22Rv1 (cell line): ENCODE data around the gene CHTF18.
"Not testable (repeated sequence)": the region's sequence is repeated elsewhere in the genome, so short reads cannot be mapped to it uniquely, and the experiment has no call there.

Experiments
- H3K27ac ChIP-seq: fragments of 450-650 bp; 2 replicates; pipeline ENCODE4 v1.5.1; 2017
- CTCF ChIP-seq: fragments of 450-650 bp; IDR thresholded peaks from 2 replicates; pipeline ENCODE4 v1.5.1; 2017; ENCODE audit warnings: mild to moderate bottlenecking
- ZFX ChIP-seq: fragments of 450-650 bp; IDR thresholded peaks from 2 replicates; pipeline ENCODE4 v1.6.1; 2017; ENCODE audit warnings: antibody characterized with exemption, borderline replicate concordance

CHTF18 gene

GRCh38 chr16:814974-815373, 26.6 kb downstream of the CHTF18 start:
- no peak overlapping the region for H3K27ac ChIP-seq
- no peak for TF ChIP-seq ZFX
- TF ChIP-seq CTCF: no peak

- TF ChIP-seq ZFX (no peak), CTCF (no peak)
- H3K27ac ChIP-seq: no peak overlapping the region
Observed at GRCh38 chr16:815861-816260, 27.4 kb downstream of the CHTF18 start.

GRCh38 chr16:817001-817906, 28.8 kb downstream of the CHTF18 start:
- H3K27ac ChIP-seq: no peak overlapping the region
- peak; percentile 21 for TF ChIP-seq CTCF
- no peak for TF ChIP-seq ZFX

GRCh38 chr16:818132-818531, 29.7 kb downstream of the CHTF18 start:
- TF ChIP-seq CTCF (no peak), ZFX (no peak)
- H3K27ac ChIP-seq: no peak overlapping the region

- no peak overlapping the region for H3K27ac ChIP-seq
- no peak for TF ChIP-seq CTCF
- TF ChIP-seq ZFX: no peak
Observed at GRCh38 chr16:818592-818991, 30.2 kb downstream of the CHTF18 start.

GRCh38 chr16:819336-820043, 31.1 kb downstream of the CHTF18 start:
- TF ChIP-seq CTCF: no peak
- no peak overlapping the region for H3K27ac ChIP-seq

- H3K27ac ChIP-seq: not testable (repeated sequence)
Observed at GRCh38 chr16:820044-820408, 31.6 kb downstream of the CHTF18 start.

- H3K27ac ChIP-seq: no peak overlapping the region
- TF ChIP-seq ZFX (no peak), CTCF (no peak)
Observed at GRCh38 chr16:820748-821147, 32.3 kb downstream of the CHTF18 start.
